ENCODE results near the gene RABGAP1. TPM values are rescaled to one million over a fixed set of nuclear protein-coding genes. Genes with fewer than 3 reads are reported as not detected.

RABGAP1 gene
- total RNA-seq, 2 experiments from 2014 or later = 24.2 to 27.0 TPM

DNA sequence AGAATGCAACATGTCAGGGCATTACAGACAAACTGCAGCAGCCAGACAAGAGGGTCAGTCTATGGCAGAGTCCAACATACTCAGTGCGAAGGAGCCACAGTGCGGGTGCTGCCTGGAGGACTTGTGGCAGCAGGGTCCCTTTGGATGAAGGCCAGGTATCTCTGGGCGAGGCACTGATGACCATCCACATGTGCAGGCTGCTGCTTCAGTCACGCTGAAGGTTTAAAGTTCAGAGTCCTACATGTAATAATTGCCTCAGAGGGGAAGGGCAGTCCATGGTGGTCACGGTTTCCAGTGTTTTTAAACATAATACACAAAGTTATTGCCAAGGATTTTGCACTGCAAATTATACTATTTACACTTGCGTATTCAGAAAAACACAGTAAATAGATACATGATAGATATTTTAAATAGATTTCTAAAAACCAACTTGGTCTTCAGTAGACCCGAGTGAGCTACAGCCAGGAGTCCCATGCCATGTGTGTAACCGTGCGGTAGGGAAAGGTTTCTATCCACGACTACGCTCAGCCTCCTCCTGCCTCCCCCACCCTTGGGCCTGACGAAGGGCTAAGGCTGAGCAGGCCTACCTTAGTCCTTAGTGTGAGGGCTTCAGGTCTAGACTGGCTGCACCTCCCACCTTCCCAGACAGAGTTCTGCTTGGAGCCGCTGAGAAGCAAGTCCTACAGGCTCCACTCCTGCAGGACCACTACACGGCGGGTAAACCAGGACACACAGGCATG lies 168.9 kb downstream of the RABGAP1 start:
- DNase-seq = no peak

DNA sequence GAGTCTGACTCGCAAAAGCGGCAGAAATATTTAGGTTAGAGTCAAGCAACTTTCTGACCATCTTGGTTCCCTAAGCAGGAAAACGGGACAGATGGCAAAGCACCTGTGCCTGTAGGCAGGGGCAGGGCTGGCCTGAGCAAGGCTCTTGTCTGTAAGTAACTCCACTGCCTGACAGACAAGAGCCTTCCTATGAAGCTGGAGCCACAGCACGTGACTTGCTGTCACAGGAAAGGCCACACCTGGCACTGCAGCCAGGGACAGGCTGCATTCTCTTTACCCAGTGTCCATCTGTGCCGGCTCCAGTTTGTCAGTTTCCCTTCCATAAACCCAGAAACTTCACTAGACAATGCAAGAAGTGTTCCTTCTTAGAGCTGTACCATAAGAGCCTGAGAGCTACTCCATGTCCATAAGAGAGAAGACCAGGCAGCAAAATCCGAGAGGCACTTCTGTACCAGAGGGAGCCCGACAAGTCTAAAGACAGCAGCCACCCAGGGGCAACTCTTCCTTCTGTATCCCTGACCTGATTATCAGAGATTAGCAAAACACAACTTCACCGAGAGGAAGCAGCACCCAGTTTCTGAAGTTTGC lies 170.7 kb downstream of the RABGAP1 start:
- H3K9me3 Mint-ChIP-seq (ENCODE audit: low read depth) = no peaks in the 10 kb centered on the region
- CTCF ChIA-PET = no interaction called here
- DNase-seq = no peak
- peak; percentile 25 for ATAC-seq
- H3K4me1 Mint-ChIP-seq = peaks cover 12% of the 10 kb centered on the region
- H3K36me3 Mint-ChIP-seq = peaks cover 1% of the 10 kb centered on the region
- H3K4me3 Mint-ChIP-seq = no peak overlapping the region
- H3K27ac Mint-ChIP-seq = no peak overlapping the region
- no peaks in the 10 kb centered on the region for H3K27me3 Mint-ChIP-seq

More for the DNA sequence above, 168.9 kb downstream of the RABGAP1 start:
- no peak for ATAC-seq
- Mint-ChIP-seq H3K36me3 (peaks cover 4% of the 10 kb centered on the region), H3K4me1 (peaks cover 12% of the 10 kb centered on the region), H3K9me3 (ENCODE audit: low read depth) (no peaks in the 10 kb centered on the region), H3K27me3 (no peaks in the 10 kb centered on the region), H3K27ac (peak overlapping the region; percentile 42), H3K4me3 (no peak overlapping the region)
- CTCF ChIA-PET = no interaction called here

DNA sequence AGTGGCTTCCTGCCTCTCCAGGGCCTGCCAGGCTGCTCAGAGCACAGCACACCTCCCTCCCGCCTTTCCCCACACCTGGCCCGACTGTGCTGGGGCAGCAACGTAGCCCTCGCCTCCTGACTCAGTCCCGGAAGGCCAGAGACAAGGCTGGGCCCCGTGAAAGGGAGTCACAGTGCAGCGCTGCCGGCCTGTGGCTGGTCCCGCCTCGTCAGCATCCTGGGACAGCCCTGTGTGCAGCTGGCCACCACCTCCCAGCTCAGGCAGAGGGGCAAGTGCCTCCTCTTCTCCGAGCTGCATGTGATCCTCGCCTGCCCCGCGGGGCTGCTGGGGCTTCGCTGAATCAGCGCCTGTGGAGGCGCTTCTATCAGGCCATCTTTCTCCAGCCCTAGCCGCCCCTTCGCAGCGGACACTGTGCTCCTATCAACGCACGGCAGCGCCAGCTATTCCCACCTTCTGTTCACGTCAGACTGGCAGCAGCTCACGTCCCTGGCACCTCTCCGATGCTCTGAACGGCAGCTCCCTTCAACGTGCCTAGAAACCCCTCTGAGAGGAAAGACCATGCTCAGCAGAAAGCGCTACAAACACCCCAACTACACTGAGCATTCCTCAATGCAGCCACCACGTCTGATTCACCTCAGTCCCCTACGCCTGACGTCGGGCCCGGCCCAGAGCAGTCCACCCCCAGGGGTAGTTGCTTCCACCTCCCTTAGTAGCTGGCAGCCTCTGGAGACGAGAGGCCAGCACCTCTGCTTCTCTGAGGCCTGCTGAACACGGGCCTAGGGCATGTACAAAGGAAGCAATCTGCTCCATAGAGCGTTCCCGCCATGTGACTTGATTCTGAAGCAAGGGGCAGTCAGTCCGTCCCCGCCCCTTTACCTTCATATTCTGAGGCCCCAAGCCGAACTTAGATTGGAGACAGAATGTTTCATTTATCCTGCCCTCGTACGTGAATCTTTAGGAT lies 171.5 kb downstream of the RABGAP1 start:
- no peaks in the 10 kb centered on the region for H3K27me3 Mint-ChIP-seq
- DNase-seq (no peak), ATAC-seq (peak; percentile 29)
- H3K9me3 Mint-ChIP-seq (ENCODE audit: low read depth) = no peaks in the 10 kb centered on the region
- peaks cover 12% of the 10 kb centered on the region for H3K4me1 Mint-ChIP-seq
- CTCF ChIA-PET = no interaction called here
- H3K36me3 Mint-ChIP-seq = no peaks in the 10 kb centered on the region
- no peak overlapping the region for H3K4me3 Mint-ChIP-seq
- H3K27ac Mint-ChIP-seq = no peak overlapping the region

DNA sequence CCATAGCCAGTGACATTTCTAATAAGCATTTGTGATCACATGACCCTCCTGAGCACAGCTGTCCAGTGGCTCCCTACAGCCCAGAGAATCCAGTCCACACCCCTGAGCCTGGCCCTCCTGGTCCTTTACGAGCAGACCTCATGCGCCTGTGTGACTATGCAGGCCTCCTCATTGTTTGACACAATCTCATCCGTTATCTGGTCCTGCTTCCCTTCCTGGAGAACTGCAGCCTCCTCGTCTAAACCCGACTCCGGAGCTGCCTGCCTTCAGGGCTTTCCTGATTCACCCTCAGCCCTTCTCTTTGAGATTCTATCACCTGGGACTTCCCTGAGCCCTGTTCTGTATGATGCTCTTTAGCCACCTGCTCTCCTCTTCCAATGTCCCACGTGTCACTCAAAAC lies 172.4 kb downstream of the RABGAP1 start:
- H3K36me3 Mint-ChIP-seq = no peaks in the 10 kb centered on the region
- ATAC-seq (no peak), DNase-seq (no peak)
- CTCF ChIA-PET = no interaction called here
- H3K27ac Mint-ChIP-seq = no peak overlapping the region
- H3K9me3 Mint-ChIP-seq (ENCODE audit: low read depth) = no peaks in the 10 kb centered on the region
- H3K4me3 Mint-ChIP-seq = no peak overlapping the region
- H3K4me1 Mint-ChIP-seq = peaks cover 12% of the 10 kb centered on the region
- no peaks in the 10 kb centered on the region for H3K27me3 Mint-ChIP-seq

DNA sequence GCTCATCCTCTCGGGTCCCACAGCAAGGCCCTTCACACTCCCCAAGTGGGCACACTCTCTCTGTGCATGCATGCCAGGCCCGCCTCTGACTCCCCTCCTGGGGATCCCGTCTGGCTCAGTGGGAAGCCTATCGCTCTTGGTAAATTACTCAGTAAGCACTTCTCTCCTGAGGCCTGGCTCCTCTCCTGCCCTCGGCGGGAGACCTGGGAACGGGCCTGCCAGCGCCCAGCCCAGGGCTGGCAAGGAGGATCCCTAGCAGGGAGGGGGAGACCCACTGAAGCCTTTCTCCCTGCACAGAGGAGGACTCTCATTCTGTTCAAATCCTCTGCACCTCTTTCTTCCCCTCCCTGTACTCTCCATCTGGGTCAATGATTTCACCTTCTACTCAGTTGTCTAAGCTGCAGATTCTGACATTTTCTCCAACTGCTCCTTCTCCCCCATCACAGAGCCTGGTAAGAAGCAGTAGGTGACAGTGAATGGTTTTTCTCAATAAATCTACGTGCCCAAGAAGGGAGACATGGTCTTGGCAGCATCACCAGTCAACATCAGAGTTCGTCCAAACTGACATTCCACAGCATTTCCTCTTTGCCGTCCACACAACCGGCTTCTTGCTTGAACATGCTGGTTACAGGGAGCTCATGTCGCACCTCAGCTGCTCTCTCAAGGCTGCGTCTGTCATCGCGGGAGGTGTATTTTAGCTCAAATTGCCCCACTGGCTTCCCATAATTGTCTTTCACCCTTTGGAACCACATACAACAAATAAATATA lies 174.5 kb downstream of the RABGAP1 start:
- H3K27me3 Mint-ChIP-seq = no peaks in the 10 kb centered on the region
- no peaks in the 10 kb centered on the region for H3K9me3 Mint-ChIP-seq (ENCODE audit: low read depth)
- DNase-seq (no peak), ATAC-seq (no peak)
- CTCF ChIA-PET = no interaction called here
- peaks cover 12% of the 10 kb centered on the region for H3K4me1 Mint-ChIP-seq
- no peaks in the 10 kb centered on the region for H3K36me3 Mint-ChIP-seq
- no peak overlapping the region for H3K4me3 Mint-ChIP-seq
- no peak overlapping the region for H3K27ac Mint-ChIP-seq

DNA sequence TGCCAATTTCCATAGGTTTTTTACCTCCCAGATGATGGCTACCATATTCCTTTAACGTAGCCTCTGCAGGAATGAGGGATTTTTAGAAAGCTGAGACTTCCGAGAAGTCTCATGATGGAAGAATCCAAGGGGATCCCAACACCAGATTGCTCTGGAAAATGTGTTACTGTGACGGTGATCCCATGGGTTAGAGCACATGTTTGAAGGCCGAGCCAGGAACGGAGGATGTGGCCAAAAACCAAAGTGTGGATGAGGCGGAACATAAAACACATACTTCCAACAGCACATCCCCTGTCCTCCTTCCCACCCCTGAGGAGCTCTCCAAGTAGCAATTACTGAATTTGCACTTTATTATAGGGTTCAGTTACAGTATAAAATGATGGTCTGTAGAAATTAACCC lies 175.2 kb downstream of the RABGAP1 start:
- Mint-ChIP-seq H3K9me3 (ENCODE audit: low read depth) (no peaks in the 10 kb centered on the region), H3K36me3 (no peaks in the 10 kb centered on the region), H3K4me3 (no peak overlapping the region), H3K27me3 (no peaks in the 10 kb centered on the region), H3K27ac (no peak overlapping the region), H3K4me1 (peaks cover 11% of the 10 kb centered on the region)
- DNase-seq = no peak
- ATAC-seq = no peak
- CTCF ChIA-PET = no interaction called here

DNA sequence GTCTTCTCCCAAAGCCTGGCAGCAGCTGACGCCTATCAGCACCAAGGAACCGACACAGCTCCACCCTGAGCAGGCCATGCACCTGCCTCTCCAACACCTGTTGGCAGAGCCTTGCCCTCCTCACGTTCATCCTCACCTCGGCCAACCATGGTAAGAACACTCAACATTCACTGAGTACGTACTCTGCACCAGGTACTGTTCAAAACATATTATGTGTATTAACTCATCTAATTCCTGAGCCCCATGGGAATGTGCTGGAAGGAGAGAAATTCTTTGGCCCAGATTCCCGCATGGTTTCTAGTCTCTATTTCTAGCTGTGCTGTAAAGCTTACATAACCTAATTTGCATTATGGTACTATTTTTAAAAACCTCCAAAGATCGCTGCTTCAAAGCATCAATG lies 178.7 kb downstream of the RABGAP1 start:
- H3K4me3 Mint-ChIP-seq = no peak overlapping the region
- no peaks in the 10 kb centered on the region for H3K36me3 Mint-ChIP-seq
- H3K9me3 Mint-ChIP-seq (ENCODE audit: low read depth) = no peaks in the 10 kb centered on the region
- CTCF ChIA-PET = no interaction called here
- ATAC-seq (no peak), DNase-seq (no peak)
- H3K27ac Mint-ChIP-seq = no peak overlapping the region
- H3K27me3 Mint-ChIP-seq = no peaks in the 10 kb centered on the region
- no peaks in the 10 kb centered on the region for H3K4me1 Mint-ChIP-seq

DNA sequence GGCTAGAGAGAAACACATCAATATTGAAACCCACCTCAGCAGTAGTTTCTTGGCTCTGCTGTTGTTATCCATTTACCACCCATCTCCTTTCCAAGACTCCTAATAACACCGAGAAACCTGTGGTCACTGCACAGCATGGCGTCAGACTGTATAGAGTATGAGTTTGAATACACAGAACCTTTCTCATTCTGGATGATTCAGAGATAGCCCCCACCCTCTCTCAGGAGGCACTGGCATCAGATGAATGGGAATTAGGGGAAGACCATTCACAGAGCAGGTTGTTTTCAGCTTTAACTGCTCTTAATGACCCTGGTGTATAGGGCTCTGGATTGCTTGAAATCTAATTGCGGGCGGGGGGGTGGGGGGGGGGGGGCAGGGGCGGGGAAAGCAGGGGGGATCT lies 179.3 kb downstream of the RABGAP1 start:
- Mint-ChIP-seq H3K27ac (no peak overlapping the region), H3K4me3 (no peak overlapping the region), H3K27me3 (no peaks in the 10 kb centered on the region), H3K9me3 (ENCODE audit: low read depth) (no peaks in the 10 kb centered on the region), H3K36me3 (no peaks in the 10 kb centered on the region), H3K4me1 (no peaks in the 10 kb centered on the region)
- CTCF ChIA-PET = no interaction called here
- DNase-seq (no peak), ATAC-seq (no peak)

DNA sequence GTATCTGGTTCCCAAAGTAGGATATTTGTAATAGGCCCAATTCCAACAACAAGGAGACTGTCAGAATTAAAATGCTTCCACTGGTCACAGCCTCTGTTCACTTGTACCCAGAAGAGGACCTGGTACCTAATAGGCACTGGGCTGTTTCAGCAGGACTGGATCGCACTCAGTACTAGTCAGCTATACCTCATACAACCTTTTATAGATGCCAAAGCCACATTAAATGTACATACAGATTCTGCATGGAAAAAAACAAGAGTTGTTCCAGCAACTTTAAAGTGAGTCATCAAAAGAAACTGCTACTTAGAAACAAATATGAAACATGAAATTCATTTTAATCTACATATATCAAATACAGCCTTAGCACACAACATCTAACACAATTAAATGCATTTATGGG lies 180.1 kb downstream of the RABGAP1 start:
- CTCF ChIA-PET = no interaction called here
- no peaks in the 10 kb centered on the region for H3K4me1 Mint-ChIP-seq
- ATAC-seq = no peak
- no peak overlapping the region for H3K4me3 Mint-ChIP-seq
- H3K27ac Mint-ChIP-seq = no peak overlapping the region
- no peak for DNase-seq
- no peaks in the 10 kb centered on the region for H3K36me3 Mint-ChIP-seq
- H3K27me3 Mint-ChIP-seq = no peaks in the 10 kb centered on the region
- no peaks in the 10 kb centered on the region for H3K9me3 Mint-ChIP-seq (ENCODE audit: low read depth)

DNA sequence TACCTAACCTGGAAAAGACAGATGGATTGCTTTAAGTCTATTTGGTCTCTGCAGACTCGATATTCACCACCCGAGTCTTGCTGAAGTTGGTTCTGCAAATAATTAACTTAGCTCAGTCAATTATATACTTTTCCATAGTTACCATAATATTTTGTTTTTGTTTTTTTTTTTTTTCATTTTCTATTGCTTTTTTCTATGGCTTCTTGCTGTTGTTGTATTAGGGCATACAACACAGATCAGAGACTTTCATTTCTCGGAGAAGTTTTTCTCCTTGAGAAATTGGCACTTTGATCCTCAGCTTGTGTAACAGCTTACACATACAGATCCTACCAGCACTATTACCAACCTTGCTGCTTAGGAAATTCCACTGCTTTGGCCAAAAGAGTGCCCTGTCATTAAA lies 180.6 kb downstream of the RABGAP1 start:
- CTCF ChIA-PET = no interaction called here
- Mint-ChIP-seq H3K9me3 (ENCODE audit: low read depth) (no peaks in the 10 kb centered on the region), H3K27me3 (no peaks in the 10 kb centered on the region), H3K4me1 (no peaks in the 10 kb centered on the region), H3K27ac (no peak overlapping the region), H3K36me3 (peaks cover 2% of the 10 kb centered on the region), H3K4me3 (no peak overlapping the region)
- ATAC-seq = no peak
- DNase-seq = no peak

DNA sequence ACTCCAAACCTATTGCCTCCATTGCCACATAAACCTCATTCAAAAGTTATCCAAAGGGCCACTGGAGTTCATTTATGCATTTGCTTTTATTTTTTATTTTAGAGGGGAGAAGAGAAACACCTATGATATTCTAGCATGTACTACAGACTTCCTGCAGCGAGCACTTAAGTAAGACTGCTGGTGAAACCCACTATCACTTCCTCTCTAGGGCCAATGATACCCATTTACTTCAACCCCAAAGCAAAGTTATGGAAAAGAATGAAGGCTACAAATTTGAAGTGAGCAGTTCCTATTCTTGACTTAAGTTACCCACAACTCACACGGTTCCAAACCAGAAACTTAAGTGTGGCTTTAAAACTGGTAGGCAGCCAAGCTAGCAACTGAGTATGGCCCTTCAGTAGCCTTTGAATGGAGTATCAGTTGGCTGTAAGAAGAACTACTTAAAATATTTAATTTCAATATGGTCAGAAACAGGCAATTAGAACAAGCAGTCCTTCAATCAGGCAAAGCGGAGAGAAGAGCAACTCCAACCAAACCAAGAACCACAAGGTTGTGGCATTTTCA lies 186.8 kb downstream of the RABGAP1 start:
- CTCF ChIA-PET = no interaction called here
- Mint-ChIP-seq H3K4me1 (peaks cover 3% of the 10 kb centered on the region), H3K27me3 (no peaks in the 10 kb centered on the region), H3K36me3 (peaks cover 5% of the 10 kb centered on the region), H3K27ac (no peak overlapping the region), H3K9me3 (ENCODE audit: low read depth) (no peaks in the 10 kb centered on the region), H3K4me3 (no peak overlapping the region)
- no peak for DNase-seq
- ATAC-seq = no peak

DNA sequence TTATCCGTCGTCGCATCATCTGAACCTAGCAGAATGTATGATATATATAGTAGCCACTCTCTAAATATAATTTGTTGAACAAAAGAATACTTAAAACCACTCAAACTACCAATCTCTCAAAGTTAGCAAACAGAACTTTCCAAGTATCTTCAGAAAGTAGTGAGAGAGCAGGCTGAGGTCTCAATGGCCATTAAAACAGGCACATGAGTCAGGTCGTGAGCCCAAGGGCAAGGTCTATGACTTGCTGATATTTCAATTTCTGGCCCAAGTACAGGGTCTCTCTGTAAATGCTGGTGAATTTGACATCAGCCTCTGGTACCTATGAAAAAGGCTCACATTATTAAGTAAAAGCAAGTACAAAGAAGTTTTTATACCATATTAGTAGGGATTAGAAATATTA lies 187.8 kb downstream of the RABGAP1 start:
- Mint-ChIP-seq H3K36me3 (peaks cover 7% of the 10 kb centered on the region), H3K4me1 (peaks cover 3% of the 10 kb centered on the region), H3K9me3 (ENCODE audit: low read depth) (no peaks in the 10 kb centered on the region), H3K4me3 (no peak overlapping the region), H3K27ac (no peak overlapping the region), H3K27me3 (no peaks in the 10 kb centered on the region)
- CTCF ChIA-PET = no interaction called here
- ATAC-seq (no peak), DNase-seq (no peak)

DNA sequence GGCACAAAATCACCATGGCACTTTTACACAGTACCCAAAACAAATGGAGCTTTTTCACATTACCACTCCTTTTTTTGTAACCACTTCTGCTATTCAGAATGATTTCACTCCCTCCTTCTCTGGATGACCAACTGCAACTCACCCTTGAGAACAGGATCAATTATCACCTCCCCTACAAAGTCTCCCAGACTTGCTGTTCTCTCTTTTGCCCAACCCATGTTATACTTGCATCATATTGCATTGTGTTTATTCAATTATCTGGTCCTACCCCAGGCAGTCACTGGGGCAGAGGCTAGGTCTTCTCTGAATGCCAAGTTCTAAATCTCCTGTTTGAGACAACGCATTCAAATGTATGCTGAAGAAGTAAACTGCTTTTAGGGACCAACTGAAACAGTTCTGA lies 188.6 kb downstream of the RABGAP1 start:
- CTCF ChIA-PET = no interaction called here
- Mint-ChIP-seq H3K4me1 (peaks cover 3% of the 10 kb centered on the region), H3K4me3 (no peak overlapping the region), H3K27me3 (no peaks in the 10 kb centered on the region), H3K36me3 (peaks cover 7% of the 10 kb centered on the region), H3K9me3 (ENCODE audit: low read depth) (no peaks in the 10 kb centered on the region), H3K27ac (no peak overlapping the region)
- ATAC-seq = no peak
- DNase-seq = no peak
